Mesenchymal stem cell (in vitro differentiated cells and primary cell): ENCODE results near the gene ADAP1.

ENCODE experiments used
- DNase-seq: peaks from one replicate; pipeline ENCODE4 v3.0.0-alpha.2; 2013
- H2AFZ ChIP-seq: one replicate; pipeline ENCODE4 v1.6.1; 2013; ENCODE audit warnings: low read depth, mild to moderate bottlenecking, control low read depth, inconsistent platforms, low read length, moderate library complexity
- H2AK5ac ChIP-seq: 2 replicates; pipeline ENCODE4 v1.6.1; 2013; ENCODE audit warnings: low read length, moderate library complexity, mild to moderate bottlenecking, inconsistent platforms; ENCODE audit not compliant: severe bottlenecking
- H2BK120ac ChIP-seq: one replicate; pipeline ENCODE4 v1.6.1; 2013; ENCODE audit warnings: low read depth, mild to moderate bottlenecking, inconsistent platforms, low read length, moderate library complexity
- H2BK12ac ChIP-seq, 2 experiments: one replicate each; pipeline ENCODE4 v1.6.1; 2013; ENCODE audit warnings: inconsistent platforms in 2 of 2, low read length in 2 of 2, mild to moderate bottlenecking in 2 of 2, moderate library complexity in 2 of 2, control low read depth in 1 of 2
- H2BK15ac ChIP-seq: one replicate; pipeline ENCODE4 v1.6.1; 2013; ENCODE audit warnings: mild to moderate bottlenecking, low read depth, inconsistent platforms; ENCODE audit not compliant: poor library complexity, severe bottlenecking
- H2BK5ac ChIP-seq: 2 replicates; pipeline ENCODE4 v1.6.1; 2013; ENCODE audit warnings: low read depth, mild to moderate bottlenecking, low read length, control low read depth, inconsistent platforms; ENCODE audit not compliant: poor library complexity, severe bottlenecking
- H3K14ac ChIP-seq, 2 experiments: one replicate each; pipeline ENCODE4 v1.6.1; 2013; ENCODE audit warnings: inconsistent platforms in 2 of 2, low read length in 2 of 2, control low read depth in 1 of 2, mild to moderate bottlenecking in 1 of 2, moderate library complexity in 1 of 2
- H3K18ac ChIP-seq, 2 experiments: one replicate each; pipeline ENCODE4 v1.6.1; 2013; ENCODE audit warnings: inconsistent platforms in 2 of 2, low read length in 2 of 2, control low read depth in 1 of 2, low read depth in 1 of 2, mild to moderate bottlenecking in 1 of 2
- H3K23ac ChIP-seq, 2 experiments: one replicate each; pipeline ENCODE4 v1.6.1; 2013; ENCODE audit warnings: inconsistent platforms in 2 of 2, low read length in 2 of 2, mild to moderate bottlenecking in 2 of 2, moderate library complexity in 2 of 2, control low read depth in 1 of 2
- H3K27ac ChIP-seq: 2 replicates; pipeline ENCODE4 v1.5.1; 2013; ENCODE audit warnings: mild to moderate bottlenecking, moderate library complexity, low read length, control low read depth, inconsistent platforms; ENCODE audit not compliant: poor library complexity, severe bottlenecking
- H3K27me3 ChIP-seq, 2 experiments: 2 replicates each; pipeline versions ENCODE4 v1.6.1 to v1.7.0; 2013; ENCODE audit warnings: low read length in 2 of 2, mild to moderate bottlenecking in 2 of 2, moderate library complexity in 2 of 2, control low read depth in 1 of 2, inconsistent platforms in 1 of 2; ENCODE audit not compliant: control insufficient read depth in 1 of 2, insufficient read depth in 1 of 2
- H3K36me3 ChIP-seq, 2 experiments: 2 replicates each; pipeline versions ENCODE4 v1.6.1 to v1.7.0; 2013; ENCODE audit warnings: low read length in 2 of 2, control low read depth in 1 of 2, inconsistent platforms in 1 of 2, low read depth in 1 of 2, mild to moderate bottlenecking in 1 of 2; ENCODE audit not compliant: insufficient read depth in 2 of 2, control insufficient read depth in 1 of 2
- H3K4ac ChIP-seq, 2 experiments: one replicate each; pipeline ENCODE4 v1.6.1; 2013; ENCODE audit warnings: inconsistent platforms in 2 of 2, low read length in 2 of 2, mild to moderate bottlenecking in 2 of 2, moderate library complexity in 2 of 2, control low read depth in 1 of 2, low read depth in 1 of 2
- H3K4me1 ChIP-seq: 2 replicates; pipeline ENCODE4 v1.6.1; 2013; ENCODE audit warnings: low read depth, low read length, control low read depth; ENCODE audit not compliant: control insufficient read depth, insufficient read depth
- H3K4me2 ChIP-seq: 2 replicates; pipeline ENCODE4 v1.6.1; 2013; ENCODE audit warnings: low read length, mild to moderate bottlenecking, inconsistent platforms; ENCODE audit not compliant: poor library complexity, severe bottlenecking
- H3K4me3 ChIP-seq, 2 experiments: 2 replicates each; pipeline versions ENCODE4 v1.5.1 to v1.7.0; 2013; ENCODE audit warnings: low read length in 2 of 2, mild to moderate bottlenecking in 2 of 2, control low read depth in 1 of 2, low read depth in 1 of 2; ENCODE audit not compliant: insufficient read depth in 1 of 2
- H3K79me1 ChIP-seq: replicated peaks from 2 replicates; pipeline ENCODE4 v1.6.1; 2013; ENCODE audit warnings: mild to moderate bottlenecking, control low read depth, low read length, inconsistent platforms; ENCODE audit not compliant: poor library complexity, severe bottlenecking
- H3K9ac ChIP-seq: 2 replicates; pipeline ENCODE4 v1.7.0; 2013; ENCODE audit warnings: mild to moderate bottlenecking, low read length, moderate library complexity
- H3K9me3 ChIP-seq: 2 replicates; pipeline ENCODE4 v1.7.0; 2013; ENCODE audit warnings: mild to moderate bottlenecking, low read length; ENCODE audit not compliant: control insufficient read depth
- H4K8ac ChIP-seq: one replicate; pipeline ENCODE4 v1.6.1; 2013; ENCODE audit warnings: inconsistent platforms, mild to moderate bottlenecking, low read length, moderate library complexity
- H4K91ac ChIP-seq: one replicate; pipeline ENCODE4 v1.6.1; 2013; ENCODE audit warnings: mild to moderate bottlenecking, low read length, inconsistent platforms
- WGBS: methylation state at CpG from one replicate; pipeline ENCODE4 v1.1.7; 2013; ENCODE audit warnings: mixed read lengths; 5-methylcytosine and 5-hydroxymethylcytosine counted together

The ADAP1 gene

GRCh38 chr7:860149-860548, 94.3 kb downstream of the ADAP1 start:
- Histone ChIP-seq H3K36me3 (peaks cover 79 to 94% of the 10 kb centered on the region in 2 experiments), H3K4me3 (no peak overlapping the region), H2BK120ac (no peak overlapping the region), H3K9ac (no peak overlapping the region), H4K91ac (no peak overlapping the region), H2BK5ac (no peak overlapping the region), H3K27ac (no peak overlapping the region), H2BK12ac (no peak overlapping the region), H3K4ac (no peak overlapping the region), H3K79me1 (peaks cover 35% of the 10 kb centered on the region), H3K14ac (no peak overlapping the region), H3K4me2 (no peak overlapping the region), H3K4me1 (peaks cover 8% of the 10 kb centered on the region), H2AFZ (no peak overlapping the region), H4K8ac (no peak overlapping the region), H3K27me3 (no peaks in the 10 kb centered on the region), H2BK15ac (no peak overlapping the region), H3K9me3 (no peaks in the 10 kb centered on the region), H2AK5ac (no peak overlapping the region), H3K23ac (no peak overlapping the region), H3K18ac (no peak overlapping the region)
- WGBS: 97% methylated on average over 21 of the region's 21 CpGs
- DNase-seq: no peak

- H3K9ac ChIP-seq: no peak overlapping the region
- no peak overlapping the region for H2AFZ ChIP-seq
- no peak overlapping the region for H3K4ac ChIP-seq
- no peak overlapping the region for H3K27ac ChIP-seq
- H3K18ac ChIP-seq: no peak overlapping the region
- no peak overlapping the region for H2AK5ac ChIP-seq
- H3K79me1 ChIP-seq: peaks cover 35% of the 10 kb centered on the region
- no peak overlapping the region for H2BK12ac ChIP-seq
- 87% methylated on average over 14 of the region's 16 CpGs for WGBS
- no peaks in the 10 kb centered on the region for H3K9me3 ChIP-seq
- H3K4me1 ChIP-seq: peaks cover 8% of the 10 kb centered on the region
- no peak overlapping the region for H2BK15ac ChIP-seq
- no peak overlapping the region for H3K23ac ChIP-seq
- H3K4me2 ChIP-seq: no peak overlapping the region
- no peaks in the 10 kb centered on the region for H3K27me3 ChIP-seq
- H4K8ac ChIP-seq: no peak overlapping the region
- H3K4me3 ChIP-seq: no peak overlapping the region
- no peak overlapping the region for H3K14ac ChIP-seq
- no peak overlapping the region for H2BK5ac ChIP-seq
- no peak overlapping the region for H2BK120ac ChIP-seq
- H3K36me3 ChIP-seq: peaks cover 78 to 95% of the 10 kb centered on the region in 2 experiments
- H4K91ac ChIP-seq: no peak overlapping the region
- DNase-seq: no peak
Observed at GRCh38 chr7:859359-860030, 95.0 kb downstream of the ADAP1 start.

DNA sequence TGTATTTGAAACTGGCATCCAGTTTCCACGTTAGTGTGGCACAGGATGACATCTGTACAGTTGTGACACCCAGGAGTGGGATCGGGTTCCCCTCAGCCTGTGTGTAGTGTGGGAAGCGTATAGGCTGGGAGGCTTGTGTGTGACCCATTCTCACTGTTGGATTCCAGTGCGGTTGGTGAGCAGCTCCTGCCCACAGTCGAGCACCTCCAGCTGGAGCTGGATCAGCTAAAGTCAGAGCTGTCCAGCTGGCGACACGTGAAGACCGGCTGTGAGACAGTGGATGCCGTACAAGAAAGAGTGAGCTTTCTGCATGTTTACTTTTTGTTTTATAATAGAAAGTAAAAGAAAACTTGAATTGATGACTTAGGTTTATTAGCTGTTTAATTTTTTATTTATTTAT, 96.8 kb downstream of the ADAP1 start:
- Histone ChIP-seq H3K4me3 (no peak overlapping the region), H2BK12ac (no peak overlapping the region), H2BK120ac (no peak overlapping the region), H3K14ac (no peak overlapping the region), H3K4ac (no peak overlapping the region), H2AFZ (no peak overlapping the region), H3K4me2 (no peak overlapping the region), H2BK5ac (no peak overlapping the region), H3K9me3 (no peaks in the 10 kb centered on the region), H4K91ac (no peak overlapping the region), H3K9ac (no peak overlapping the region), H3K4me1 (peaks cover 8% of the 10 kb centered on the region), H4K8ac (no peak overlapping the region), H3K27me3 (no peaks in the 10 kb centered on the region), H2BK15ac (no peak overlapping the region), H2AK5ac (no peak overlapping the region), H3K36me3 (peaks cover 88 to 97% of the 10 kb centered on the region in 2 experiments), H3K79me1 (peaks cover 48% of the 10 kb centered on the region), H3K27ac (no peak overlapping the region), H3K23ac (no peak overlapping the region), H3K18ac (no peak overlapping the region)
- DNase-seq: no peak
- WGBS: 98% methylated on average over 8 of the region's 9 CpGs

- Histone ChIP-seq H4K8ac (no peak overlapping the region), H3K4me2 (no peak overlapping the region), H3K18ac (no peak overlapping the region), H2AK5ac (no peak overlapping the region), H2BK120ac (no peak overlapping the region), H4K91ac (no peak overlapping the region), H3K27ac (no peak overlapping the region), H3K9me3 (no peaks in the 10 kb centered on the region), H2BK12ac (no peak overlapping the region), H2AFZ (no peak overlapping the region), H3K27me3 (no peaks in the 10 kb centered on the region), H3K4me1 (peaks cover 9% of the 10 kb centered on the region), H3K9ac (no peak overlapping the region), H3K36me3 (peaks cover 87 to 97% of the 10 kb centered on the region in 2 experiments), H3K14ac (no peak overlapping the region), H3K4me3 (no peak overlapping the region), H3K4ac (no peak overlapping the region), H2BK15ac (no peak overlapping the region), H3K23ac (no peak overlapping the region), H2BK5ac (no peak overlapping the region), H3K79me1 (peaks cover 45% of the 10 kb centered on the region)
- 96% methylated on average over 30 of the region's 30 CpGs for WGBS
- no peak for DNase-seq
Observed at GRCh38 chr7:856444-857095, 97.9 kb downstream of the ADAP1 start.
